ENCODE results near the gene MB. TPM values are rescaled to one million over a fixed set of nuclear protein-coding genes. Genes with fewer than 3 reads are reported as not detected.
A peak's percentile ranks its signal among the peaks of the same experiment; 100 is the strongest.
"Not testable (repeated sequence)": the region's sequence is repeated elsewhere in the genome, so short reads cannot be mapped to it uniquely, and the experiment has no call there.

Gene MB
- not detected for total RNA-seq

- CTCF ChIA-PET: no interaction called here
Measured at GRCh38 chr22:35617137-35617755, at the start of gene MB. MB (minus strand) TSS chr22:35617329; CDS start chr22:35617257, 72 bp downstream.

DNA sequence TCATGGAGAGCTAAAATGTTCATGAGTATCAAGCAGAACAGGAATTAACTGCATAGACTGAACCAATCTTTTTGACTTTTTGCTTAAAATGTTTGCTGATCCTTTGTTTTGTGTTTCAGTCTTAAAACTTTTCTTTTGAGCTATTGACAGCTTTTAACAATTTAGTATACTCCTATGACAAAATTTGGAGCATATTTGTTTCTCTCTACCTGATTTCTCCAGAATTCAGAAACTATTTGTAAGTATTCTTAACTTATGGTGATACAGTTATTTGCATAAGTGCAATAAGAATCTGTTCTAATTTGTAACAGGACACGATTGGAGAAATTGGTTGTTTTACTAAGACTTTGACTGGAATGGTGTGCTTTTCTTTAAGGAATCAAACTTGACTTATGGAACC, 49.6 kb upstream of the MB start:
- POLR2A ChIA-PET: interaction anchor here (1.0 to 1.5 kb wide), 2 partner anchors 19 to 356 kb away, joined by 3 to 4 read pairs; partner anchors contain the start of gene APOL6
- H3K4me3 Mint-ChIP-seq, DNase-seq, H3K27me3 Mint-ChIP-seq, H3K27ac Mint-ChIP-seq, CTCF ChIA-PET: not testable (repeated sequence)
- Mint-ChIP-seq H3K36me3 (ENCODE audit: low read depth) (peaks cover 56% of the 10 kb centered on the region), H3K4me1 (peaks cover 17% of the 10 kb centered on the region), H3K9me3 (peaks cover 23% of the 10 kb centered on the region)

More at GRCh38 chr22:35617137-35617755, at the start of gene MB:
- peaks cover 2% of the 10 kb centered on the region for H3K27me3 Mint-ChIP-seq
- H3K4me1 Mint-ChIP-seq: peaks cover 16% of the 10 kb centered on the region
- no peak within 1 kb of the TSS for H3K27ac Mint-ChIP-seq
- POLR2A ChIA-PET: no interaction called here
- DNase-seq: no peak
- no peaks in the 10 kb centered on the region for H3K9me3 Mint-ChIP-seq
- no peak within 1 kb of the TSS for H3K4me3 Mint-ChIP-seq
- no peaks in the 10 kb centered on the region for H3K36me3 Mint-ChIP-seq (ENCODE audit: low read depth)

- Mint-ChIP-seq H3K27ac (no peak overlapping the region), H3K9me3 (peaks cover 22% of the 10 kb centered on the region), H3K4me1 (peaks cover 32% of the 10 kb centered on the region), H3K4me3 (no peak overlapping the region), H3K27me3 (no peaks in the 10 kb centered on the region), H3K36me3 (ENCODE audit: low read depth) (peaks cover 72% of the 10 kb centered on the region)
- CTCF ChIA-PET: no interaction called here
- POLR2A ChIA-PET: interaction anchor here (5.7 kb wide), 1 partner anchor 17 kb away, joined by 92 read pairs; the partner anchor contains the start of gene APOL6
- no peak for DNase-seq
Measured at GRCh38 chr22:35664955-35665587, 47.9 kb upstream of the MB start.

DNA sequence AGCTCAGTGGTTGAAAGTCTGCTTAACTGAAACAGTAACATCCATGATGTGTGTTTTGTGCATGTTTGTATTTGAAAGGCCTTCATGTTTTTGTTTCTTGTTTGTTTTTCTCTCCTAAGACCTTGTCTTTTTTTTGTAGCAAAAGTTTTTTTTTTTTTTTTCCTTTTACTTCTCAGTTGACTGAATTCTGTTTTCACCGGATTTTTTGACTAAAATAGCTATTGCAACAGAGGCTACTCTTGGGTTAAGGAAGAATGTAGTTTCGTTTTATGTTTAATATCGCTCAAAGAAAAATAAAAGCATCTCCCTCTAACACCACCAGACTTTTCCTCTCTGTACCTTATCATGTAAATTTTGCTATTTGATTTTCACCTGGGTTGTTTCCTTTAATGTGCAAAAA, 46.2 kb upstream of the MB start:
- Mint-ChIP-seq H3K4me3 (peak overlapping the region; percentile 21), H3K27ac (no peak overlapping the region), H3K4me1 (peaks cover 49% of the 10 kb centered on the region), H3K27me3 (no peaks in the 10 kb centered on the region), H3K9me3 (peaks cover 24% of the 10 kb centered on the region), H3K36me3 (ENCODE audit: low read depth) (peaks cover 85% of the 10 kb centered on the region)
- POLR2A ChIA-PET: interaction anchor here (0.7 to 5.7 kb wide), 3 partner anchors 15 to 64 kb away, joined by 3 to 92 read pairs (median 4); partner anchors contain the start of gene APOL6
- CTCF ChIA-PET: interaction anchor here (0.7 to 1.7 kb wide), 3 partner anchors 15 to 312 kb away, joined by 3 to 5 read pairs (median 4); partner anchors contain the start of gene APOL6
- DNase-seq: no peak

GRCh38 chr22:35662914-35663313, 45.8 kb upstream of the MB start:
- ChIA-PET CTCF (interaction anchor here (1.7 kb wide), 1 partner anchor 15 kb away, joined by 5 read pairs; the partner anchor contains the start of gene APOL6), POLR2A (interaction anchor here (1.6 to 5.7 kb wide), 2 partner anchors 15 to 35 kb away, joined by 4 to 92 read pairs; partner anchors contain the start of gene APOL6)
- Mint-ChIP-seq H3K9me3 (peaks cover 24% of the 10 kb centered on the region), H3K27me3 (no peaks in the 10 kb centered on the region), H3K4me1 (peaks cover 54% of the 10 kb centered on the region), H3K4me3 (no peak overlapping the region), H3K36me3 (ENCODE audit: low read depth) (peaks cover 85% of the 10 kb centered on the region), H3K27ac (peak overlapping the region; percentile 10)
- DNase-seq: no peak

DNA sequence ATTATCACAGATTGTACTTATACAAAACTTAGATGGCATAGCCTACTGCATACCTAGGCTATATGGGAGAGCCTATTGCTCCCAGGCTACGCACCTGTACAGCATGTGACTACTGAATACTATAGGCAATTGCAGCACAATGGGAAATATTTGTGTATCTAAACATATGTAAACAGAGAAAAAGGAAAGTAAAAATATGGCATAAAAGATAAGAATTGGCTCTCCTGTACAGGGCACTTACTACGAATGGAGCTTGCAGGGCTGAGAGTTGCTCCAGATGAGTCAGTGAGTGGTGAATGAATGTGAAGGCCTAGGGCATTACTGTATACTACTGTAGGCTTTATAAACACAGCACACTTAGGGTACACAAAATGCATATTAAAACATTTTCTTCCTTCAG, 44.3 kb upstream of the MB start:
- Mint-ChIP-seq H3K27me3 (no peaks in the 10 kb centered on the region), H3K4me1 (peaks cover 62% of the 10 kb centered on the region), H3K9me3 (peaks cover 18% of the 10 kb centered on the region), H3K36me3 (ENCODE audit: low read depth) (peaks cover 85% of the 10 kb centered on the region), H3K27ac (peak overlapping the region; percentile 92), H3K4me3 (no peak overlapping the region)
- POLR2A ChIA-PET: interaction anchor here (0.9 to 5.7 kb wide), 2 partner anchors 13 to 16 kb away, joined by 4 to 92 read pairs; partner anchors contain the start of gene APOL6
- CTCF ChIA-PET: interaction anchor here (0.8 to 1.3 kb wide), 2 partner anchors 13 to 30 kb away, joined by 3 to 6 read pairs; partner anchors contain the start of gene APOL6
- DNase-seq: no peak

DNA sequence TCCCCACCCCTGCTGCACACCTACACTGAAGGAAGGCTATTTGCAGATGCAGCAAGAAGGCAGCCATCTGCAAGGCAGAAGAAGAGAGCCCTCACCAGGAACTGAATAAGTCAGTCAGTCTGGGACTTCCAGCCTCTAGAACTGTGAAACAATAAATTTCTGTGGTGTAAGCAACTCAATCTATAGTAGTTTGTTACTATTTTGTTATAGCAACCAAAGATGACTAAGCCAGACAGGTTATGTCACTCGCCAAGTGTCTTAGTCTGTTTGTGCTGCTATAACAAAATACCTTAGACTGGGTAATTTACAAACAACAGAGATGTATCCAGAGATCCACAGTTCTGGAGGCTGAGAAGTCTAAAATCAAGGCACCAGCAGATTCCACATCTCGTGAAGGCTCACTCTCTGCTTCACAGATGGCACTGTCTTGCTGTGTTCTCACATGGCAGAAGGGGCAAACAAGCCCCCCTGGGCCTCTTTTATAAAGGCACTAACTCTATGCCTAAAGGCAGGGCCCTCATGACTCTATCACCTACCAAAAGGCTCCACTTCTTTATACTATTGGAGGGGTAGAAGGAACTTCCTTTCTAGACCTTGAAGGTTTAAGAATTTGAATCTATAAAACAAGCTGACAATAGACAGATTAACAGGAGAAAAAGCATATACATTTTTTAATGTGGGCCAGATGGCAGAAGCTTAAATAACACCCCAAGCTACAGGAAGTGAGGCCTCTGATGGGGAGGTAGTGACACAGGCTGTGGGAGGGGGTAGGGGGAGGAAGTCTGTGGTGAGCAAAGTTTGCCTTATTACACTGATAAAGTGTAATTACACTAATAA, 43.4 kb upstream of the MB start:
- Mint-ChIP-seq H3K9me3 (peaks cover 16% of the 10 kb centered on the region), H3K4me3 (no peak overlapping the region), H3K27me3 (no peaks in the 10 kb centered on the region), H3K36me3 (ENCODE audit: low read depth) (peaks cover 92% of the 10 kb centered on the region), H3K4me1 (peaks cover 65% of the 10 kb centered on the region), H3K27ac (peak overlapping the region; percentile 92)
- peak; percentile 63 for DNase-seq
- POLR2A ChIA-PET: interaction anchor here (0.9 to 5.7 kb wide), 2 partner anchors 12 to 17 kb away, joined by 4 to 92 read pairs; partner anchors contain the start of gene APOL6
- CTCF ChIA-PET: interaction anchor here (0.8 to 1.3 kb wide), 3 partner anchors 12 to 309 kb away, joined by 3 to 6 read pairs (median 3); partner anchors contain the start of gene APOL6

- Mint-ChIP-seq H3K9me3 (peaks cover 9% of the 10 kb centered on the region), H3K27ac (no peak overlapping the region), H3K36me3 (ENCODE audit: low read depth) (peaks cover 97% of the 10 kb centered on the region), H3K4me1 (peaks cover 76% of the 10 kb centered on the region), H3K27me3 (no peaks in the 10 kb centered on the region), H3K4me3 (no peak overlapping the region)
- ChIA-PET CTCF (no interaction called here), POLR2A (interaction anchor here (1.9 to 2.1 kb wide), 2 partner anchors 9 kb away, joined by 7 to 14 read pairs; partner anchors contain the start of gene APOL6)
- no peak for DNase-seq
Measured at GRCh38 chr22:35657571-35658312, 40.6 kb upstream of the MB start.

GRCh38 chr22:35656284-35656752, 39.2 kb upstream of the MB start:
- CTCF ChIA-PET: interaction anchor here (1.1 kb wide), 1 partner anchor 305 kb away, joined by 3 read pairs; no protein-coding TSS in a partner anchor
- Mint-ChIP-seq H3K4me1 (peaks cover 74% of the 10 kb centered on the region), H3K4me3 (no peak overlapping the region), H3K27ac (no peak overlapping the region), H3K27me3 (no peaks in the 10 kb centered on the region), H3K9me3 (peaks cover 5% of the 10 kb centered on the region), H3K36me3 (ENCODE audit: low read depth) (peaks cover 95% of the 10 kb centered on the region)
- DNase-seq: no peak
- POLR2A ChIA-PET: interaction anchor here (1.9 kb wide), 1 partner anchor 8 kb away, joined by 7 read pairs; the partner anchor contains the start of gene APOL6

DNA sequence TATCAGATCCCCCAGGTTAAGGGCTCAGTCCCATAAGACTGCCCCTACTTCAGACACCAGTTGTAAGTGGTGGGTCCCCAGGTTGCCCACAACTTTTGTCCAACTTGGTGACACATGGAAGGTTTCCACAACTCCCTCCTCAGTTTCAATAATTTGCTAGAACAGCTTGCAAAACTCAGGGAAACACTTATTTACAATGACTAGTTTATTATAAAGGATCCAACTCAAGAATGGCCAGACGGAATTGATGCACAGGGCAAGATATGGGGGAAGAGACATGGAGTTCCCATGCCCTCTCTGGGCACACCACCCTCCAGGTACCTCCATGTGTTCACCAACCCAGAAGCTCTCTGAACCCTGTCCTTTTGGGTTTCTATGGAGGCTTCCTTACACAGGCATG, 36.7 kb upstream of the MB start:
- CTCF ChIA-PET: no interaction called here
- peaks cover 5% of the 10 kb centered on the region for H3K9me3 Mint-ChIP-seq
- no peak for DNase-seq
- H3K4me1 Mint-ChIP-seq: peaks cover 66% of the 10 kb centered on the region
- H3K27ac Mint-ChIP-seq: no peak overlapping the region
- H3K27me3 Mint-ChIP-seq: no peaks in the 10 kb centered on the region
- peaks cover 95% of the 10 kb centered on the region for H3K36me3 Mint-ChIP-seq (ENCODE audit: low read depth)
- POLR2A ChIA-PET: no interaction called here
- no peak overlapping the region for H3K4me3 Mint-ChIP-seq

DNA sequence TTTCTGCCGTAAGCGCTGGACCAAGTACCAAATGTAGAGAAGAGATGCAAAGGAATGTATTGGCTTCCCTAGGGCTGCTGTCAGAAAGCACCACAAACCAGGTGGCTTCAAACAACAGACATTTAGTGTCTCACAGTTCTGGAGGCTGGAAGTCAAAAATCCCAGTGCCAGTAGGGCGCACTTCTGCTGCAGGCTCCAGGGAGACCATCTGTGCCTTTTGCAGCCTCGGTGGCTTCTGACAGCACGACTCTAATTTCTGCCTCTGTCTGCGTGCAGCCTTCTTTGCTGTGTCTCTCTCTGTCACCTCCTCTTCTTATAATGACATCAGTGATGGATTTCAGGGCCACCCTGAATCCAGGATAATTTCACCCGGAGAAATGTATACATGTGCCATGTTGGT, 34.0 kb upstream of the MB start:
- Mint-ChIP-seq H3K27ac (no peak overlapping the region), H3K36me3 (ENCODE audit: low read depth) (peaks cover 72% of the 10 kb centered on the region), H3K4me1 (peaks cover 56% of the 10 kb centered on the region), H3K27me3 (no peaks in the 10 kb centered on the region), H3K4me3 (peak overlapping the region; percentile 39), H3K9me3 (peaks cover 5% of the 10 kb centered on the region)
- CTCF ChIA-PET: no interaction called here
- no peak for DNase-seq
- POLR2A ChIA-PET: no interaction called here

All from activated CD4-positive, alpha-beta memory T cell treated with anti-CD3 and anti-CD28 coated beads, Interleukin-2, amount 10 ng/mL, durations not matched to agents 7 days and 5 days (primary cell).